H54 (cell line): ENCODE measurements around the gene FSIP2.
"Not testable (repeated sequence)": the region's sequence is repeated elsewhere in the genome, so short reads cannot be mapped to it uniquely, and the experiment has no call there.

ENCODE experiments used
- DNase-seq: peaks from one replicate; pipeline ENCODE4 v3.0.0; 2011; ENCODE audit warnings: low spot score, mixed read lengths; ENCODE audit not compliant: insufficient read length
- FAIRE-seq: peaks from 3 replicates; lab custom pipeline; 2011; peaks lifted over from hg19 to GRCh38; lab: Jason Lieb, UNC
- POLR2A ChIP-seq: IDR thresholded peaks from 2 replicates; pipeline ENCODE4 v1.6.1; 2011; ENCODE audit warnings: low read depth, mild to moderate bottlenecking, low read length

Gene FSIP2

DNA sequence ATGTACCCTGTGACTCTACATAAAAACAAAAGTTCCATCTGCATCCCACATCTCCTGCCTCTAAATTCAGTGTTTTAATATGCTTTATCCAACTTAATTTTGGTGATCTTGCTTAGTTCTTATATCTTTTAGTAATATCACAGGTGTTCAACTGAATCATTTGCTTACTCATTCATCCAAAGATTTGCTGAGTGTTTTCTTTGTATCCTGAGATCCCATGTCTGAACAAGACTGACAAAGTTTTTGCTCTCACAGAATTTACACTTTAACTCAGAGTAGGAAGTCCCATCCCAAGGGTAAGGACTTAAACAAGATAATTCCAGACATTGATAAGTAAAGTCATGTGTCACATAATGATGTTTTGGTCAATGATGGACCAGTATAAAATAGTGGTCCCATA is 87.0 kb downstream of the FSIP2 start:
- DNase-seq (no peak), FAIRE-seq (peak; percentile 6)
- no peak for TF ChIP-seq POLR2A

- no peak for FAIRE-seq
- no peak for TF ChIP-seq POLR2A
- DNase-seq: no peak
Measured at GRCh38 chr2:185828326-185828725, 89.7 kb downstream of the FSIP2 start.

DNA sequence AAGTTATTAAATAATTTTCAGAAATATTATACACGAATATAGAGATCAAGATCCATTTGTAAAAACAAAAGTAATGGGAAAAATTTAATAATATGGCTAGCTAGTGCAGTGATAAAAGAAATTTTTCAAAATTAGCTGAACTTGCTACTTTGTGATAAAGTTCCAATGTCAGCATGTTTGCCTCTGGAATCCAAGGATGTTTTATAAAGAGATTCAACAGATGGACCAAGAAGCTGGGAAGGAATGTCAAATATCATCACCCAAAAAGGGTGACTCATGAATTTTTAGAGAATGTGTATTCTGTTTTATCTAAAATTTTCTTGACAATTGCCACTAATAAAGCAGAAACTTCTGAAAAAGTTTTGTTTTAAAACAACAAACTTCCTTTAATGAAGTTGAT is 95.3 kb downstream of the FSIP2 start:
- no peak for TF ChIP-seq POLR2A
- FAIRE-seq: no peak
- no peak for DNase-seq

GRCh38 chr2:185835974-185836373 is 97.4 kb downstream of the FSIP2 start:
- no peak for TF ChIP-seq POLR2A
- no peak for DNase-seq

DNA sequence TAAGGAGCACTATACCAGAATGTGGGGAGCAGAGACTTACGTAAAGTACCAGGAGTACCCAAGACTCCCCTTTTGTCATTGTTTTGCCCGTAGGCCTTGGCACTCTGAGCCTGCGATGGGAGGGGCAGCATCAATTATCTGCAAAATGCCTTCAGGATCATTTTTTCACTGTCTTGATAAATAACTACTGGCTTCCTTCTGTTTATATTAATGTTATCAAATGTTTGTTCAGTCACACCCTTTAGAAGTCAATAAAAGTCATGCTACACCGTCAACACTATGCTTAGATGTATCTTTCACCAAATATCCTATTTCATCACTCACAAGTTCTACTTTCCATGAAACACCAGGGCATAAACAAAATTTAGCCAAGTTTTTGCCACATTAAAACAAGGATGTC is 116.3 kb downstream of the FSIP2 start:
- DNase-seq (no peak), FAIRE-seq (no peak)
- no peak for TF ChIP-seq POLR2A

More at GRCh38 chr2:185835974-185836373, 97.4 kb downstream of the FSIP2 start:
- FAIRE-seq: no peak

- no peak for DNase-seq
- FAIRE-seq: no peak
- no peak for TF ChIP-seq POLR2A
Measured at GRCh38 chr2:185857691-185858090, 119.1 kb downstream of the FSIP2 start.

- DNase-seq: no peak
- no peak for FAIRE-seq
- TF ChIP-seq POLR2A: no peak
Measured at GRCh38 chr2:185859506-185859905, 120.9 kb downstream of the FSIP2 start.

- no peak for TF ChIP-seq POLR2A
- FAIRE-seq (no peak), DNase-seq (no peak)
Measured at GRCh38 chr2:185860321-185860720, 121.7 kb downstream of the FSIP2 start.

DNA sequence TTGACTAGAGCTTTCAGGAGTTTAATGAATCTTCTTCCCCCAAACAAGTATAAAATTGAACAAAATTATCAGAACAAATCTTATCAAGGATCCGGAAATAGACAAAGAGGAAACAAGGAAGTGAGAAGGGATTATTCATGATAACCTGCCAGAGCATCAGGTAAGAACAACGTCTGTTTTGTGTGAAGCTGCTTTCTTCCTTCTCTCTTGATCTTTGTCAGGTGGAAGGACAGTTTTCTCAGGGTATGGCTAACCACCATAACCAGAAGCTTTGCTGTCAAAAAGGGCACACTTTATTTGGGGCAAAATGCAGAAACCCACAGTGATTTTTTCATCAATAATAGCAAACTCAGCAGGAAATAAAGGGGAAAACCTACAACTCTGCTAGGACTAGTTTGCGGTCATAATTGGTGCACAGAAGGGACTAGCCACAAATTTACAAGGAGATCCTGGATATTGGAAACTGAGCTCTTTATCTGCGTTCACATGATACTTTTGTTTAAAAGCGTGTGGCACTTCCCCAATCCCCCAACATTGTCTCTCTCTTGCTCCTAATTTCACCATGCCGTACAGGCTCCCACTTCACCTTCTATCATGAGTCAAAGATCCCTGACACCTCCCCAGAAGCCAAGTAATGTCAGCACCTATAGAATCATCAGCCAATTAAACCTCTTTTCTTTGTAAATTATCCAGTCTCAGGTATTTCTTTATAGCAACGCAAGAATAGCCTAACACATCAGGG is 124.2 kb downstream of the FSIP2 start:
- peak; percentile 11 for FAIRE-seq
- no peak for DNase-seq
- no peak for TF ChIP-seq POLR2A

- DNase-seq, FAIRE-seq: not testable (repeated sequence)
Measured at GRCh38 chr2:185864468-185865260, 126.1 kb downstream of the FSIP2 start.

DNA sequence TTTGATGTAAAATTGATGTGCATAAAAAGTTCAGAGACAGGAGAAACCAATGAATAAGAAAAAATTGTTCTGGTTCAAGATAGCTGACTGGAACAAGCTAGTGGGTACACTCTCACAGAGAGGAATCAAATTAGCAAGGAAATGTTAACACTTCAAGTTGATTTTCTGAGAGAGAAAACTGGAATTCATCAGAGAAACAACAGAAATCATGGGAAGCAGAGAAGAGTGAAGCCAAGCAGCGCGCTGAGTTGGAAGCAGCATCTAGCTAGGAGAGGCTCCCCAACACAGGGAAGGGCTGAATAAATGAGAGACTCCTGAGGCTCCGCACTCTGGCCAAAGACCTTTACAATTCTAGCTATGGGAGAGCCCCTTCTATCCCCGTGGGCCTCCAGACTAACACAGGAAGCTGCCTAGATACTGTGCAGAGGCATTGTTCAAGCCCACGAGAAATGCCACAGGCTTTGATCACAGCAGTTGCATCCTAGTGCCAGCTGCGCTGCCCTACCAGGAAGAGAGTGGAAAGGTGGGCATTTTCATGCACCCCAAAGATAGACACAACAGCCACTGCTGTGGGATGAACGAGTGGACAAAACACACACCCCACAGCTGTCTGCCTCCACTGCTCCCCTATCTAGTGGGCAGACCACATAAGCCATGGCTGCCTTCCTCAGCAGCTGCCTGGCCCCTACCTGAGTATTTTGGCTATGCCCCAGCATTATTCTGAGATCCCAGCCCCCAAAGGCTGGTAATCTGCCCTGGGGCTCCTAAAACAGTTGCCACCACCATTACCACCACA is 136.7 kb downstream of the FSIP2 start:
- DNase-seq (no peak), FAIRE-seq (peak; percentile 33)
- no peak for TF ChIP-seq POLR2A

DNA sequence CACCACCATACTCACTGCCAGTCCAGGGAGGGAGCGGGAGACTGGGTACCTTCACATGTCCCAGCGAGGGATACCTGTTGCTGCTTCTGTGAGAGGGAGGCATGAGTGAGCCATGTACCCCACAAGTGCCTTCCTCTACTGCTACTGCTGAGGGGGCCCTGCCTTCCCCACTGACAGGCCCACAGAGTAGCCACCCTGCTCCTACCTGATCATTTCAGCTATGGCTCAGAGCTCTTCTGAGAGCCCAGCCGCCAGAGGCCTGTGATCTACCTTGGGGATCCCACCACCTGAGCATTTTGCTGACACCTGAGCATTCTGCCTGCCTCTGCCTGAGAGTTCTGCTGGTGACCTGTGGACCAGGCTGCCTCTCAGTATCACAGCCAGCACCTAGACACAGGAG is 137.6 kb downstream of the FSIP2 start:
- no peak for FAIRE-seq
- TF ChIP-seq POLR2A: no peak
- DNase-seq: no peak

GRCh38 chr2:185880396-185880795 is 141.8 kb downstream of the FSIP2 start:
- no peak for DNase-seq
- FAIRE-seq: no peak
- TF ChIP-seq POLR2A: no peak
